GM23338 (cell line): ENCODE measurements around the gene TP53BP1. TPM values are rescaled to one million over a fixed set of nuclear protein-coding genes. Genes with fewer than 3 reads are reported as not detected.
A peak's percentile ranks its signal among the peaks of the same experiment; 100 is the strongest.

Experiments used
- ATAC-seq: fragments of 200-7000 bp; cut with Tn5 transposase; 3 replicates; pipeline ENCODE4 v1.9.1; 2020
- DNase-seq: peaks from one replicate; pipeline ENCODE4 v3.0.0-alpha.2; 2015; ENCODE audit warnings: low spot score
- H2AFZ ChIP-seq: fragments of 200-600 bp; sonication (generic); 2 replicates; pipeline ENCODE4 v1.8.0; 2016; ENCODE audit warnings: antibody characterized with exemption, mild to moderate bottlenecking, moderate library complexity
- H3F3A ChIP-seq: fragments of 200-600 bp; sonication (generic); replicated peaks from 2 replicates; pipeline ENCODE4 v1.8.0; 2017; ENCODE audit warnings: antibody characterized with exemption, mixed run types, low read depth
- H3K27ac ChIP-seq: fragments of 200-600 bp; sonication (generic); 2 replicates; pipeline ENCODE4 v1.6.1; 2016; ENCODE audit warnings: low read depth
- H3K27me3 ChIP-seq: fragments of 200-600 bp; sonication (generic); 2 replicates; pipeline ENCODE4 v1.8.0; 2016; ENCODE audit warnings: mild to moderate bottlenecking, mixed run types, moderate library complexity; ENCODE audit not compliant: insufficient read depth
- H3K36me3 ChIP-seq: fragments of 200-600 bp; sonication (generic); 2 replicates; pipeline ENCODE4 v1.8.0; 2016; ENCODE audit warnings: mild to moderate bottlenecking; ENCODE audit not compliant: insufficient read depth
- H3K4me1 ChIP-seq: fragments of 200-600 bp; sonication (generic); 2 replicates; pipeline ENCODE4 v1.8.0; 2016; ENCODE audit warnings: mild to moderate bottlenecking, moderate library complexity; ENCODE audit not compliant: insufficient read depth
- H3K4me2 ChIP-seq: fragments of 200-600 bp; sonication (generic); 2 replicates; pipeline ENCODE4 v1.7.1; 2017; ENCODE audit warnings: mixed run types
- H3K4me3 ChIP-seq: fragments of 200-600 bp; sonication (generic); 2 replicates; pipeline ENCODE4 v1.6.1; 2016; ENCODE audit warnings: mixed run types
- H3K79me2 ChIP-seq: fragments of 200-600 bp; sonication (generic); replicated peaks from 2 replicates; pipeline ENCODE4 v1.8.0; 2017; ENCODE audit warnings: mild to moderate bottlenecking; ENCODE audit not compliant: insufficient read depth
- H3K9me2 ChIP-seq: fragments of 200-600 bp; sonication (generic); 2 replicates; pipeline ENCODE4 v1.8.0; 2017; ENCODE audit not compliant: insufficient read depth
- H4K20me1 ChIP-seq: fragments of 200-600 bp; sonication (generic); replicated peaks from 2 replicates; pipeline ENCODE4 v1.8.0; 2017; ENCODE audit warnings: mild to moderate bottlenecking; ENCODE audit not compliant: insufficient read depth
- H3K27ac Mint-ChIP-seq: 2 replicates; pipeline ENCODE4 v1.8.0; 2020; ENCODE audit warnings: inconsistent platforms, mild to moderate bottlenecking, moderate library complexity, mixed read lengths
- H3K27me3 Mint-ChIP-seq: 3 replicates; pipeline ENCODE4 v1.8.0; 2022; ENCODE audit warnings: low read depth, mild to moderate bottlenecking, moderate library complexity, mixed read lengths, inconsistent platforms; ENCODE audit not compliant: insufficient read depth, poor library complexity
- H3K36me3 Mint-ChIP-seq: 3 replicates; pipeline ENCODE4 v1.8.0; 2021; ENCODE audit warnings: low read depth, mild to moderate bottlenecking, inconsistent platforms, moderate library complexity, mixed read lengths
- H3K4me1 Mint-ChIP-seq: 3 replicates; pipeline ENCODE4 v1.8.0; 2020; ENCODE audit warnings: mild to moderate bottlenecking, inconsistent platforms, mixed read lengths
- H3K4me3 Mint-ChIP-seq: 3 replicates; pipeline ENCODE4 v1.8.0; 2021; ENCODE audit warnings: moderate library complexity, mild to moderate bottlenecking, inconsistent platforms, mixed read lengths
- H3K9me3 Mint-ChIP-seq: 3 replicates; pipeline ENCODE4 v1.8.0; 2020; ENCODE audit warnings: moderate library complexity, mild to moderate bottlenecking, inconsistent platforms, mixed read lengths
- CREB1 ChIP-seq: fragments of 250-450 bp; sonication (Bioruptor Pico); IDR thresholded peaks from 2 replicates; pipeline ENCODE4 v1.5.0; 2020; ENCODE audit warnings: low read depth, mild to moderate bottlenecking, moderate library complexity
- CTCF ChIP-seq, 2 experiments: fragments of 200-600 bp in 1 of 2; sonication (generic) in 1 of 2; conservative IDR thresholded peaks; 2 replicates each; pipeline versions ENCODE4 v1.5.1 to v1.6.1; 2016 to 2017; ENCODE audit warnings: antibody characterized with exemption in 2 of 2, low read depth in 2 of 2, mild to moderate bottlenecking in 2 of 2, moderate library complexity in 1 of 2
- ETS1 ChIP-seq: IDR thresholded peaks from 2 replicates; pipeline ENCODE4 v1.6.1; 2016; ENCODE audit warnings: antibody characterized with exemption
- EZH2phosphoT487 ChIP-seq: fragments of 200-600 bp; sonication (generic); IDR thresholded peaks from one replicate; pipeline ENCODE4 v1.8.1; 2018; ENCODE audit warnings: antibody characterized with exemption; ENCODE audit not compliant: unreplicated experiment
- JUNB ChIP-seq: IDR thresholded peaks from one replicate; pipeline ENCODE4 v1.6.1; 2016; ENCODE audit warnings: antibody characterized with exemption; ENCODE audit not compliant: unreplicated experiment
- NANOG ChIP-seq: IDR thresholded peaks from 2 replicates; pipeline ENCODE4 v1.6.1; 2016; ENCODE audit warnings: antibody characterized with exemption, borderline replicate concordance
- POLR2AphosphoS5 ChIP-seq: IDR thresholded peaks from 2 replicates; pipeline ENCODE4 v1.6.1; 2016; ENCODE audit warnings: antibody characterized with exemption, low read depth
- REST ChIP-seq: IDR thresholded peaks from one replicate; pipeline ENCODE4 v1.6.1; 2018; ENCODE audit warnings: antibody characterized with exemption; ENCODE audit not compliant: unreplicated experiment
- STAT1 ChIP-seq: IDR thresholded peaks from one replicate; pipeline ENCODE4 v1.6.1; 2016; ENCODE audit warnings: antibody characterized with exemption; ENCODE audit not compliant: unreplicated experiment
- ZNF331 ChIP-seq: fragments of 250-450 bp; sonication (Bioruptor Pico); IDR thresholded peaks from 2 replicates; pipeline ENCODE4 v1.5.0; 2020; ENCODE audit warnings: low read depth, mild to moderate bottlenecking, moderate library complexity
- ZNF462 ChIP-seq: fragments of 250-450 bp; sonication (Bioruptor Pico); IDR thresholded peaks from 2 replicates; pipeline ENCODE4 v1.5.0; 2020; ENCODE audit warnings: mild to moderate bottlenecking, moderate library complexity
- polyA plus RNA-seq: library from polyadenylated mRNA; unstranded; fragments of >200 nt; fragmentation: Nextera tagmentation; extraction: Ambion mirVana; gene quantifications from 2 replicates; pipeline ENCODE4 v1.2.1, GENCODE V29; 2016
- total RNA-seq: library from RNA; depleted of rRNA; stranded (reverse); fragments of >200 nt; shearing (Covaris generic); gene quantifications from 2 replicates; pipeline ENCODE4 v1.2.3, GENCODE V29; 2014

TP53BP1 gene
- total and polyA plus RNA-seq, 2 experiments from 2014 or later, result 17.7 to 81.3 TPM

- TF ChIP-seq CTCF (conservative IDR thresholded peaks at IDR 0.05; ENCODE audit: low read depth in 2 of 2) (no peak), POLR2AphosphoS5 (no peak), NANOG (no peak), EZH2phosphoT487 (no peak), ZNF331 (CRISPR knock-in tag) (no peak)
Observed at GRCh38 chr15:43493703-43494472, 932 bp upstream of the TP53BP1 start (continued).

- Histone ChIP-seq H4K20me1 (peaks cover 13% of the 10 kb centered on the region), H3K27me3 (no peaks in the 10 kb centered on the region), H3K4me2 (peak overlapping the region; percentile 73), H3K79me2 (peaks cover 48% of the 10 kb centered on the region), H3K4me1 (peaks cover 19% of the 10 kb centered on the region), H3K27ac (peak overlapping the region; percentile 82), H3F3A (no peaks in the 10 kb centered on the region), H3K4me3 (peak overlapping the region; percentile 72), H3K9me2 (no peaks in the 10 kb centered on the region), H3K36me3 (peaks cover 37% of the 10 kb centered on the region; the same call in 1 of the 2 replicates), H2AFZ (no peak overlapping the region)
- Mint-ChIP-seq H3K27ac (peak overlapping the region; percentile 99), H3K27me3 (peaks cover 10% of the 10 kb centered on the region), H3K4me1 (peaks cover 31% of the 10 kb centered on the region), H3K9me3 (no peaks in the 10 kb centered on the region), H3K4me3 (peak overlapping the region; percentile 94), H3K36me3 (peaks cover 48% of the 10 kb centered on the region)
- DNase-seq, result peak; percentile 66
- peak; percentile 71 for ATAC-seq
- TF ChIP-seq ETS1, result no peak
- TF ChIP-seq STAT1, result no peak
- TF ChIP-seq JUNB, result no peak
- TF ChIP-seq CREB1 (CRISPR knock-in tag), result 0 out of 2 replicates have a peak, but pooled peaks have one; percentile 20
- peak; percentile 89 for TF ChIP-seq ZNF462 (CRISPR knock-in tag)
- TF ChIP-seq REST, result no peak
- no peak for TF ChIP-seq NANOG
Observed at GRCh38 chr15:43492266-43492665, 690 bp downstream of the TP53BP1 start.
